Natural killer cell (primary cell): ENCODE results near the gene TBC1D22A. TPM values are rescaled to one million over a fixed set of nuclear protein-coding genes. Genes with fewer than 3 reads are reported as not detected.

ENCODE experiments used
- ATAC-seq, 3 donors: fragments of 150-1000 bp in 2 of 3; fragments of 200-7000 bp in 1 of 3; cut with Tn5 transposase; 1 replicate in 1 of 3; 2 replicates in 2 of 3; pipeline ENCODE4 v1.10.0; 2021; ENCODE audit warnings: mild to moderate bottlenecking in 2 of 3, moderate library complexity in 2 of 3
- DNase-seq, 2 donors: peaks; one replicate each; pipeline versions ENCODE4 v3.0.0 to v3.0.0-alpha.2; 2013 to 2021; ENCODE audit warnings: mixed read lengths in 1 of 2
- H3K27ac ChIP-seq: one replicate; pipeline ENCODE4 v1.5.1; 2013; ENCODE audit warnings: mild to moderate bottlenecking, low read length
- H3K27me3 ChIP-seq: one replicate; pipeline ENCODE4 v1.6.1; 2013; ENCODE audit warnings: low read length; ENCODE audit not compliant: control insufficient read depth, insufficient read depth
- H3K36me3 ChIP-seq: one replicate; pipeline ENCODE4 v1.6.1; 2013; ENCODE audit warnings: low read length; ENCODE audit not compliant: control insufficient read depth, insufficient read depth
- H3K4me1 ChIP-seq: one replicate; pipeline ENCODE4 v1.6.1; 2013; ENCODE audit warnings: low read length; ENCODE audit not compliant: control insufficient read depth, insufficient read depth
- H3K4me3 ChIP-seq: one replicate; pipeline ENCODE4 v1.5.1; 2013; ENCODE audit warnings: low read length
- H3K9me3 ChIP-seq: one replicate; pipeline ENCODE4 v1.6.1; 2013; ENCODE audit warnings: low read length; ENCODE audit not compliant: control insufficient read depth, insufficient read depth
- H3K27ac Mint-ChIP-seq, 2 donors: one replicate each; pipeline ENCODE4 v1.8.0; 2022; ENCODE audit warnings: mild to moderate bottlenecking in 2 of 2, mixed read lengths in 2 of 2, moderate library complexity in 1 of 2
- H3K27me3 Mint-ChIP-seq, 2 donors: one replicate each; pipeline ENCODE4 v1.8.0; 2022; ENCODE audit warnings: low read depth in 2 of 2, mixed read lengths in 2 of 2
- H3K36me3 Mint-ChIP-seq: one replicate; pipeline ENCODE4 v1.8.0; 2022; ENCODE audit warnings: mixed read lengths
- H3K4me1 Mint-ChIP-seq, 2 donors: one replicate each; pipeline ENCODE4 v1.8.0; 2022; ENCODE audit warnings: mixed read lengths in 2 of 2
- H3K4me3 Mint-ChIP-seq: one replicate; pipeline ENCODE4 v1.8.0; 2022; ENCODE audit warnings: mild to moderate bottlenecking, moderate library complexity, mixed read lengths
- H3K9me3 Mint-ChIP-seq, 2 donors: one replicate each; pipeline ENCODE4 v1.8.0; 2022; ENCODE audit warnings: mixed read lengths in 2 of 2
- WGBS: methylation state at CpG from one replicate; pipeline ENCODE4 v1.1.7; 2013; ENCODE audit warnings: missing lambda C conversion rate; ENCODE audit not compliant: insufficient coverage; 5-methylcytosine and 5-hydroxymethylcytosine counted together
- intact Hi-C: fragments of 100-400 bp; cut with micrococcal nuclease; formaldehyde crosslinking; loops from one replicate; pipeline ENCODE4 v1.14.2; 2022
- total RNA-seq, 4 donors: library from RNA; stranded (reverse); fragments of 120-200 nt in 1 of 4; gene quantifications; one replicate each; pipeline versions ENCODE4 v1.2.3 to v1.2.4, GENCODE V29; 2013 to 2022
- TF ChIP-seq, protein P1 (sequence below): fragments of 200-600 bp; IDR thresholded peaks from one replicate; pipeline ENCODE4 v1.8.0; 2022; ENCODE audit warnings: antibody characterized with exemption

TBC1D22A gene
- total RNA-seq, 3 donors from 2014 or later (not counting 1 experiment from before 2014, with no cell fraction given) = 47.4 to 53.7 (median 53.2) TPM

DNA sequence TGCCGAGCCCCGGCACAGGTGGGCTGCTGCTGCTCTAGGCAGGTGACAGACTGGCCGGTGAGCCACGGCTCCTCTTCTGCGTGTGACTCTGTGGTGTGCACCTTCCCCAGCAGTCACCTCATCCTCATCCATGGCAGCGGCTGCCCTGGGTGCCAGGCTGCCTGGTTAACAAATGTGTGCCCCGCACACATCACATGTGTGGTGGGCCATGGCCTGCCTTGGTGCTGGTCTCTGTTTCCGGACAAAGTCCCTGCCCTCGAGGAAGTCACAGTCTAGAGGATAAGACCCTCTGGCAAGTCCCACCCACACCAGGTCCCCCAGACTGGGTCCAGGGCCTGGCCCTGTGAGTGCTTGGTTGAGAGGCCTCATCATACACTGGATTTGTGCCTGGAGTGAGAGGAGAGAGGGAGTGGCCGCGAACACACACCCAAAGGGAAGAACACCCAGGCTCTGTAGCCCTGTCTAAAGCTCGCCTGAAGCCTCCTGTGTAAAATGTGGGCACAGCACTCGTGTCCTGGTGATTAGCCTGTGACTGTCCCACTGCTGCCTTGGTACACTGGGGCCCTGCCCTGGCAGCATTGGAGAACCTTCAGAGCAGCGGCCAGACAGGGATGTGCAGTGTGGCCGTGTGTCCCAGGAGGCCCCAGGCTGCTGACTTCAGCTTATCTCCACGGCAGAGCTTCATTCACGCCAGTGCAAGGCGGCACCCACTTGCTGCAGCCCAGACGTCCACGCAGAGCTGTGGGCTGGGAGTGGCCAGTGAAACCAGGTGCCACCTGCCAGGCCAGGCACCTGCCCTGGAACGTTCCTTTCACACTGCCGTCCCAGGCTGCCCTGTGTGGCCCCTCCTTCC lies 269.9 kb downstream of the TBC1D22A start:
- ATAC-seq (no peak), DNase-seq (no peak)
- Histone ChIP-seq H3K36me3 (no peaks in the 10 kb centered on the region), H3K27ac (no peak overlapping the region), H3K9me3 (no peaks in the 10 kb centered on the region), H3K4me1 (no peaks in the 10 kb centered on the region), H3K27me3 (no peaks in the 10 kb centered on the region), H3K4me3 (no peak overlapping the region)
- TF ChIP-seq, protein P1, sequence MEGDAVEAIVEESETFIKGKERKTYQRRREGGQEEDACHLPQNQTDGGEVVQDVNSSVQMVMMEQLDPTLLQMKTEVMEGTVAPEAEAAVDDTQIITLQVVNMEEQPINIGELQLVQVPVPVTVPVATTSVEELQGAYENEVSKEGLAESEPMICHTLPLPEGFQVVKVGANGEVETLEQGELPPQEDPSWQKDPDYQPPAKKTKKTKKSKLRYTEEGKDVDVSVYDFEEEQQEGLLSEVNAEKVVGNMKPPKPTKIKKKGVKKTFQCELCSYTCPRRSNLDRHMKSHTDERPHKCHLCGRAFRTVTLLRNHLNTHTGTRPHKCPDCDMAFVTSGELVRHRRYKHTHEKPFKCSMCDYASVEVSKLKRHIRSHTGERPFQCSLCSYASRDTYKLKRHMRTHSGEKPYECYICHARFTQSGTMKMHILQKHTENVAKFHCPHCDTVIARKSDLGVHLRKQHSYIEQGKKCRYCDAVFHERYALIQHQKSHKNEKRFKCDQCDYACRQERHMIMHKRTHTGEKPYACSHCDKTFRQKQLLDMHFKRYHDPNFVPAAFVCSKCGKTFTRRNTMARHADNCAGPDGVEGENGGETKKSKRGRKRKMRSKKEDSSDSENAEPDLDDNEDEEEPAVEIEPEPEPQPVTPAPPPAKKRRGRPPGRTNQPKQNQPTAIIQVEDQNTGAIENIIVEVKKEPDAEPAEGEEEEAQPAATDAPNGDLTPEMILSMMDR = no peak
- Mint-ChIP-seq H3K27me3 (no peaks in the 10 kb centered on the region), H3K36me3 (no peaks in the 10 kb centered on the region), H3K4me1 (peaks cover 16 to 37% of the 10 kb centered on the region in 2 donors), H3K4me3 (no peak overlapping the region), H3K27ac (no peak overlapping the region), H3K9me3 (no peaks in the 10 kb centered on the region)
- intact Hi-C loops = no loop called here
- WGBS = 96% methylated on average over 22 of the region's 22 CpGs

DNA sequence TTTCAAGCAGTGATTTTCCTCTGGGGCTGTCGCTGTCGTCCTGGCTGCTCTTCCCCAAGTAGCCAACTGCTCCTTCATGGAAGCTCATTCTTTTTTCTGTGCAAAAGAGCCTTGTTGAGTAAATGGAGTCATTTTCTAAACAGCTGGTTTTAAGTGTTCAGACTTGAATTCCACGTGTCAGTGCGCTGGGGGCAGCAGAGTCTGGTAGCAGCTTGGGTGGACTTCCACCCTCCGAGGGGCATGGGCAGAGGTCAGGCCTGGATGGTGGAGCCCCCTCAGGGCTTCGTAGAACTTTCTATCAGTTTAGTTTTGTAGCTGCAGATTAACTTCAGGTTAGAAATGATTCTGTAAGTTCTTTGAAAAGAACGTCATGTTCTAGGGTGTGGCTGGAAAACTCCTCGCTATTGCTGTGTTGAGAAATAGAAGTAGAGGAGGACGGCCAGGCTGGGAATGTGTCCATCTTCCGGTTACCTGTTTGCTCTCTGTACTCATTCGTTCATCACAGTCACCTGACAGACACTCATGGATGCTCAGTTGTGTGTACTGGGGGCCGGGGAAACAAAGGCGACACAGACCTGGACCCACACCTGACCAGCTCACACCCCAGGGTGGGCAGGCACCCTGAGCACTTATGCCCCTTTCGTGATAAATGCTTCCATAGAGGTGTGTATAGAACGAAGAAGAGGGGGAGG lies 270.7 kb downstream of the TBC1D22A start:
- H3K4me1 Mint-ChIP-seq = peaks cover 16 to 42% of the 10 kb centered on the region in 2 donors
- peaks cover 4% of the 10 kb centered on the region for H3K36me3 ChIP-seq
- TF ChIP-seq, protein P1 = no peak

DNA sequence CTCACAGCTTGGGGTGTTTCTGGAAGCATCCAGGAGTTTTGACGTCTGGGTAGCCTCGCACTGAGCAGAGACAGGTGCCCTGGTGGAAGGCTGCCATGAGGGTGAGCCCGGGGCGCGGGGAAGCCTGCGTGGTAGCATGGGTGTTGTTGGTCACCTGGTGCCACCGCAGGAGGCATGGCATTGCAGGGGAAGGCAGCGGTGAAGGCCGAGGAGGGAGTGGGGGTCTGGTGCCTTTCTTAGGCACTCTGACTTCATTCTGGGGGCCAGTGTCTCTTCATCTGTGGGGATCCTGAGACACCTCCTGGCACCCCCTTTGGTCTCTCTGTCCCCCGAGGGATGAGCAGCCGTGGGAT lies 271.2 kb downstream of the TBC1D22A start:
- DNase-seq = no peak
- 97% methylated on average over 11 of the region's 11 CpGs for WGBS
- H3K27ac Mint-ChIP-seq = no peak overlapping the region

More for the DNA sequence above, 270.7 kb downstream of the TBC1D22A start:
- no peaks in the 10 kb centered on the region for H3K9me3 Mint-ChIP-seq
- ATAC-seq (no peak), DNase-seq (no peak)
- H3K4me3 ChIP-seq = no peak overlapping the region
- no peak overlapping the region for H3K4me3 Mint-ChIP-seq
- H3K27ac ChIP-seq = no peak overlapping the region
- no peaks in the 10 kb centered on the region for H3K27me3 ChIP-seq
- H3K27ac Mint-ChIP-seq = no peak overlapping the region
- 91% methylated on average over 14 of the region's 15 CpGs for WGBS
- H3K27me3 Mint-ChIP-seq = no peaks in the 10 kb centered on the region
- no peaks in the 10 kb centered on the region for H3K36me3 Mint-ChIP-seq
- no peaks in the 10 kb centered on the region for H3K9me3 ChIP-seq
- no peaks in the 10 kb centered on the region for H3K4me1 ChIP-seq
- intact Hi-C loops = no loop called here

More for the DNA sequence above, 271.2 kb downstream of the TBC1D22A start:
- H3K4me3 ChIP-seq = no peak overlapping the region
- no peaks in the 10 kb centered on the region for H3K36me3 Mint-ChIP-seq
- no peaks in the 10 kb centered on the region for H3K9me3 Mint-ChIP-seq
- H3K27ac ChIP-seq = no peak overlapping the region
- H3K27me3 ChIP-seq = no peaks in the 10 kb centered on the region
- H3K36me3 ChIP-seq = peaks cover 4% of the 10 kb centered on the region
- no peak overlapping the region for H3K4me3 Mint-ChIP-seq
- H3K4me1 Mint-ChIP-seq = peaks cover 14 to 45% of the 10 kb centered on the region in 2 donors
- H3K9me3 ChIP-seq = no peaks in the 10 kb centered on the region
- H3K4me1 ChIP-seq = no peaks in the 10 kb centered on the region
- TF ChIP-seq, protein P1 = no peak
- no peak for ATAC-seq
- no peaks in the 10 kb centered on the region for H3K27me3 Mint-ChIP-seq
- intact Hi-C loops = no loop called here
